Epithelial cell of esophagus (primary cell): Measurements from ENCODE around the gene CCDC9B.

Experiments used
- DNase-seq: peaks from one replicate; pipeline ENCODE4 v3.0.0; 2010; ENCODE audit warnings: low read depth
- H3K4me3 ChIP-seq: 2 replicates; pipeline ENCODE4 v1.5.1; 2011; ENCODE audit warnings: mild to moderate bottlenecking, low read length, control low read depth
- TF ChIP-seq, protein P1 (sequence below): IDR thresholded peaks from 2 replicates; pipeline ENCODE4 v1.5.1; 2011; ENCODE audit warnings: low read depth, mild to moderate bottlenecking, low read length, control low read depth, inconsistent platforms; ENCODE audit not compliant: insufficient read depth; ENCODE audit errors: missing control alignments

CCDC9B gene

DNA sequence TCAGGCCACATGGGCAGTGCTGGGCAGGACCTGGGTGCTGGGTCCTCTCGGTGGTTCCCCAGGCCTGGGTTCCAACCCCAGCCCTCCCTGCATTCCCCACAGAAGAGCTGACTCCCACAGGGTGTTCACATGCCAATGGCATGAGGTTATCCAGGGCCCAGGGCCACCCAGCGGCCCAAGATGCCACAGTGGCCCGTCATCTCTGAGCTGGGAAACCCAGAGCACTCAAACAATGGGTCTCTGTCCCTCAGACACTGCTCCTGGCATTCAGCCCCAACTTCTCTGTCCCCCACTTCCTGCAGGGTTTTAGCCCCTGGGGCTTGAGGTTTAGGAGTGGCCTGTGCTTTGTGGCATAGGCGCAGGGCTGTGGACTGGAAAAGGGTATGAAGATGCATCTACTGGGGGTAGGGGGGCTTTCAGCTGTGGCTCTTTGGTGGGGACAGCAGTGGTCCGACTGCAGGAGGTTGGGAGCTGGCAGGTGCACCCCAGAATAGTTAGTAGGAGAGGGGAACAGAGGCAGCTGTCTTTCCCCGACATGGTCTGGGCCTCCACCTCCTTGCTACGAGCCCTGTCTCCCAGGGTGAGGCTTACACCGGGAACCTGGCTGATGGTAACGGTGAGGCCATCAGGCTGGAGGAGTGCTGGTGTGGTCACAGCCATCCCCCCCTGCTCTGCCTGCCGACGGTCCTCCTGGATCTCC lies 1.7 kb downstream of the CCDC9B start:
- DNase-seq: peak; percentile 88
- peak overlapping the region; percentile 54 for H3K4me3 ChIP-seq
- TF ChIP-seq, protein P1, sequence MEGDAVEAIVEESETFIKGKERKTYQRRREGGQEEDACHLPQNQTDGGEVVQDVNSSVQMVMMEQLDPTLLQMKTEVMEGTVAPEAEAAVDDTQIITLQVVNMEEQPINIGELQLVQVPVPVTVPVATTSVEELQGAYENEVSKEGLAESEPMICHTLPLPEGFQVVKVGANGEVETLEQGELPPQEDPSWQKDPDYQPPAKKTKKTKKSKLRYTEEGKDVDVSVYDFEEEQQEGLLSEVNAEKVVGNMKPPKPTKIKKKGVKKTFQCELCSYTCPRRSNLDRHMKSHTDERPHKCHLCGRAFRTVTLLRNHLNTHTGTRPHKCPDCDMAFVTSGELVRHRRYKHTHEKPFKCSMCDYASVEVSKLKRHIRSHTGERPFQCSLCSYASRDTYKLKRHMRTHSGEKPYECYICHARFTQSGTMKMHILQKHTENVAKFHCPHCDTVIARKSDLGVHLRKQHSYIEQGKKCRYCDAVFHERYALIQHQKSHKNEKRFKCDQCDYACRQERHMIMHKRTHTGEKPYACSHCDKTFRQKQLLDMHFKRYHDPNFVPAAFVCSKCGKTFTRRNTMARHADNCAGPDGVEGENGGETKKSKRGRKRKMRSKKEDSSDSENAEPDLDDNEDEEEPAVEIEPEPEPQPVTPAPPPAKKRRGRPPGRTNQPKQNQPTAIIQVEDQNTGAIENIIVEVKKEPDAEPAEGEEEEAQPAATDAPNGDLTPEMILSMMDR: no peak

- DNase-seq: peak; percentile 73
- TF ChIP-seq, protein P1: peak; percentile 74
- no peak overlapping the region for H3K4me3 ChIP-seq
Measured at GRCh38 chr15:40338041-40338657, 2.6 kb downstream of the CCDC9B start.

- no peak overlapping the region for H3K4me3 ChIP-seq
- TF ChIP-seq, protein P1: no peak
- DNase-seq: no peak
Measured at GRCh38 chr15:40337597-40337996, 3.1 kb downstream of the CCDC9B start.

GRCh38 chr15:40336744-40337122 lies 4.0 kb downstream of the CCDC9B start:
- DNase-seq: no peak
- no peak overlapping the region for H3K4me3 ChIP-seq
- TF ChIP-seq, protein P1: no peak

GRCh38 chr15:40335938-40336743 lies 4.6 kb downstream of the CCDC9B start:
- TF ChIP-seq, protein P1: no peak
- DNase-seq: no peak
- H3K4me3 ChIP-seq: no peak overlapping the region

- DNase-seq: peak; percentile 50
- TF ChIP-seq, protein P1: no peak
- no peak overlapping the region for H3K4me3 ChIP-seq
Measured at GRCh38 chr15:40334941-40335795, 5.6 kb downstream of the CCDC9B start.
